Measurements from ENCODE around the gene QTRT2. TPM values are rescaled to one million over a fixed set of nuclear protein-coding genes. Genes with fewer than 3 reads are reported as not detected.

Gene QTRT2
- total and polyA plus RNA-seq, 10 of the 15 experiments (the other 5 are each of a cell fraction or from before 2014, with no cell fraction given): 17.8 to 42.3 (median 28.7) TPM

GRCh38 chr3:114103858-114104257 lies 47.3 kb downstream of the QTRT2 start:
- in situ Hi-C loops (cut with MboI) (no loop called here), intact Hi-C loops (cut with micrococcal nuclease; ENCODE audit: unreplicated experiment) (no loop called here)
- no peak overlapping the region for H2AFZ ChIP-seq (ENCODE audit: control insufficient read depth, low read depth, low read length)
- 0% methylated on average over 1 of the region's 4 CpGs for WGBS (ENCODE audit: insufficient coverage, insufficient replicate concordance, low lambda C conversion rate, missing lambda C conversion rate)
- no peaks in the 10 kb centered on the region for H3K9me3 ChIP-seq (replicated peaks; ENCODE audit: control insufficient read depth, insufficient read depth, low read length)
- no peaks in the 10 kb centered on the region for H3K79me2 ChIP-seq (ENCODE audit: control insufficient read depth, insufficient read depth, low read length)
- no peaks in the 10 kb centered on the region for H3K4me1 ChIP-seq (ENCODE audit: control insufficient read depth, insufficient read depth, low read length)
- ChIA-PET SMC1A (ENCODE audit: uncharacterized antibody, unreplicated experiment) (no interaction called here), POLR2A (no interaction called here), CTCF (interaction anchor here (0.7 kb wide), 1 partner anchor 267 kb away, joined by 3 read pairs; no protein-coding TSS in a partner anchor), RAD21 (ENCODE audit: unreplicated experiment) (no interaction called here)
- H3K36me3 ChIP-seq (ENCODE audit: control insufficient read depth in 2 of 2, insufficient read depth in 2 of 2, low read length in 1 of 2): no peaks in the 10 kb centered on the region
- H3K9ac ChIP-seq (ENCODE audit: control insufficient read depth, insufficient read depth, low read length): no peak overlapping the region
- FAIRE-seq (no peak), ATAC-seq (no peak), DNase-seq (ENCODE audit: low read depth, low spot score) (no peak)
- BruUV-seq (replicated peaks): no TSS peak
- TF ChIP-seq ZBTB40 (IDR thresholded peaks at IDR 0.05; ENCODE audit: borderline replicate concordance) (no peak), ZNF24 (IDR thresholded peaks at IDR 0.05) (no peak), TBL1XR1 (IDR thresholded peaks at IDR 0.05; ENCODE audit: low read depth, low read length) (no peak), LARP7 (IDR thresholded peaks at IDR 0.05) (no peak), ATF7 (IDR thresholded peaks at IDR 0.05; ENCODE audit: low read depth) (no peak), TCF12 (IDR thresholded peaks at IDR 0.05; ENCODE audit: low read depth, low read length) (no peak), MTA2 (IDR thresholded peaks at IDR 0.05; ENCODE audit: low read depth) (no peak), SIX5 (IDR thresholded peaks at IDR 0.05; ENCODE audit: low read depth, low read length, severe bottlenecking) (no peak), RELA (IDR thresholded peaks at IDR 0.05; ENCODE audit: borderline replicate concordance, partially characterized antibody) (no peak), POLR2AphosphoS2 (IDR thresholded peaks at IDR 0.05; ENCODE audit: low read depth, low read length) (no peak), ZNF207 (IDR thresholded peaks at IDR 0.05; ENCODE audit: borderline replicate concordance) (no peak)
- no peak overlapping the region for H3K4me2 ChIP-seq (ENCODE audit: control insufficient read depth, insufficient read depth)
- no peak overlapping the region for H3K27ac ChIP-seq (ENCODE audit: control insufficient read depth, insufficient read depth)
- no peaks in the 10 kb centered on the region for H4K20me1 ChIP-seq (ENCODE audit: control insufficient read depth, insufficient read depth)
- H3K4me3 ChIP-seq: no peak overlapping the region
- H3K27me3 ChIP-seq (replicated peaks in 1 of 2; ENCODE audit: control insufficient read depth in 2 of 2, insufficient read depth in 2 of 2, low read length in 1 of 2): no peaks in the 10 kb centered on the region

Data from GM12878 (cell line).